GM18505 (cell line): ENCODE data around the gene RHEX.

Experiments
- ATAC-seq: cut with Tn5 transposase; IDR thresholded peaks from one replicate; pipeline ENCODE4 v1.9.1; 2021; ENCODE audit not compliant: unreplicated experiment
- POLR2A ChIP-seq: IDR thresholded peaks from 4 replicates; pipeline ENCODE4 v1.6.1; 2011; ENCODE audit warnings: borderline replicate concordance; ENCODE audit not compliant: insufficient read depth, insufficient read length; ENCODE audit errors: extremely low read depth

Gene RHEX

GRCh38 chr1:206114692-206115640 lies 62.0 kb downstream of the RHEX start:
- no peak for ATAC-seq
- no peak for TF ChIP-seq POLR2A

GRCh38 chr1:206115791-206116190 lies 62.8 kb downstream of the RHEX start:
- no peak for TF ChIP-seq POLR2A
- no peak for ATAC-seq

DNA sequence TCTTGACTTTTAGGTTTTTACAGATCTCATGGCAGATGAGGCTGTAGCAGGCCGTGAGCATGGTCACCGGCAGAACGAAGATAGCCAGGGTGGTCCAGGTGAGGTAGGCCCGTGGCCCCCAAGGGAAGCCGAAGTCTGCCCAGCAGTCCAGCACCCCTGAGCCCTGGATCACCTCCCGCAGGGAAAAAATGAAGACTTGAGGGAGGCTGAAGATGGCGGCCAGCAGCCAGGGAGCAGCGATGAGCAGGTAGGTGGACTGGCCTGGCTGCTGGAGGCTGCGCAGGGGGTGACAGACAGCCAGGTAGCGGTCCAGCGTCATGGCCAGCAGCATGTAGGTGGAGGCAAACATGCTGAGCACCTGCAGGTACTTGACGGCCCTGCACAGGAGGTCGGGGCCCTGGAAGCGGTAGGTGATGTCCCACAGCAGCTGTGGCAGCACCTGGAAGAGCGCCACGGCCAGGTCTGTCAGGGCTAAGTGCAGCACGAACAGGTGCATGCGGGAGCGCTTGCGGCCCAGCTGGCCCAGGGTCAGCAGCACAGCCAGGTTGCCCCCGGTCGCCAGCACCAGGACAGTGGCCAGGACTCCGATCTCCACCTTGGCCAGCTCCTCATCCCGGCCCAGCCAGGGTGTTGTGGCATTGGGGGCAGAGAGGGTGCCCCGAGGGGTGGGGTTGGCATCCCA lies 63.4 kb downstream of the RHEX start:
- no peak for TF ChIP-seq POLR2A
- ATAC-seq, result no peak

- no peak for TF ChIP-seq POLR2A
- no peak for ATAC-seq
Measured at GRCh38 chr1:206116873-206117150, 63.8 kb downstream of the RHEX start.

DNA sequence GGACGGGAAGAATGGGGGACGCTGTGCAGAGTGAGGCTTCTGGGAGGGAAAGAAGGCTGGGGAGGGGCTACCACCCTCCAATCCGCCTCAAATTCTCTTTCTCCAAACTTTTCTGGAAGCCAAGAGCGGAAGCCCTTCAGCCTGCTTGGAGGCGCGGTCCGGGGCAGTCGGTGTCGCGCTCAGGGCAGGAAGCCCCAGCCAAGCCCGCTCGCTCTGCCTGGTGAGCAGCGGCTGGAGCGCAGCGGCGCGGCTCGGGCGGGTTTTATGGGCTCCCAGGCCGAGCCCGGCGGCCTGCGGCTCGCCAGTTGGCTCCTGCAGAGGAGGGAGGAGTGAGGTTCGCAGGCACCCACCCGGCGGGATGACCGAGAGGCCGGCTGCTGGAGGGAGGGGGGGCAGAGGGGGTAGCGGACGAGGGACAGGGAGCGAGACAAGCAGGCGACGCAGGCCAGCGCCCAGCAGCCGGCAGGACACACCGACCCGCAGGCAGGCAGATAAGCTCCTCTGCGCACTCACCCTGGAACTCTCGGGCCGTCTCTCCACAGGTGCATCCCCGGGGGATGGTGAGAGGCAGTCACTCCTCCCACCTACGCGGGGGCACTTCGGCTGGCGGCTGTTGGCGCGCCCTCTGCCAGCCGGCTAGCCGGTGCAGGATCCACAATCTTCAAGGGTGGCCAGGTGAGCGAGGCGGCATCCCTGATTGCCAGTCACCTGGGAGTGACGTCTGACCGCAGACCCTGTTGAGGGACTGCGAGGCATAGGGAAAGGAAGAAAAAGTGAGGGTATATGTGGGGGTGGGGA lies 64.4 kb downstream of the RHEX start, which contains the start of gene AVPR1B:
Gene AVPR1B (minus strand): TSS at position 238 of the 798 bp plus-strand sequence. CDS start 498 bp downstream, outside the sequence.
- TF ChIP-seq POLR2A, result no peak

DNA sequence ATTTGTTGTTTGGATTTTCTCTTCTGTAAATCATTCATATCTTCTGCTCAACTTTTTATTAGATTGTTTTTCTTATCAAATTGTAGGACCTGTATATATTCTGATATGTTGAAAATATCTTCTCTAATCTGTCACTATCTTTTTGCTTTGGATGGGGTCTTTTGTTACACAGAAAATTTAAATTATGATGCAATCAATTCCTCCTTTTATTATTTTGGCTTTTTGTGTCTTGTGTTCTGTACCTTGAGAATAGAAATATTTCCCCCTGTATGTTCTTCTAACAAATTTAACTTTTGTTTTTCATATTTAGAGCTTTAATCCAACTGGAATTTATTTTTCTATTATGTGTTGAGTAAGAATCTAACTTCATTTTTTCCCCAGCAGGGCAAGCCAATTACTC lies 67.4 kb downstream of the RHEX start:
- TF ChIP-seq POLR2A, result no peak

More for the DNA sequence above, 64.4 kb downstream of the RHEX start, which contains the start of gene AVPR1B:
- ATAC-seq, result no peak

GRCh38 chr1:206121269-206121668 lies 68.3 kb downstream of the RHEX start:
- TF ChIP-seq POLR2A, result no peak

More for the DNA sequence above, 67.4 kb downstream of the RHEX start:
- ATAC-seq, result no peak

GRCh38 chr1:206122686-206123085 lies 69.7 kb downstream of the RHEX start:
- no peak for ATAC-seq
- TF ChIP-seq POLR2A, result no peak

More at GRCh38 chr1:206121269-206121668, 68.3 kb downstream of the RHEX start:
- no peak for ATAC-seq

- TF ChIP-seq POLR2A, result no peak
- no peak for ATAC-seq
Measured at GRCh38 chr1:206125346-206125745, 72.4 kb downstream of the RHEX start.

DNA sequence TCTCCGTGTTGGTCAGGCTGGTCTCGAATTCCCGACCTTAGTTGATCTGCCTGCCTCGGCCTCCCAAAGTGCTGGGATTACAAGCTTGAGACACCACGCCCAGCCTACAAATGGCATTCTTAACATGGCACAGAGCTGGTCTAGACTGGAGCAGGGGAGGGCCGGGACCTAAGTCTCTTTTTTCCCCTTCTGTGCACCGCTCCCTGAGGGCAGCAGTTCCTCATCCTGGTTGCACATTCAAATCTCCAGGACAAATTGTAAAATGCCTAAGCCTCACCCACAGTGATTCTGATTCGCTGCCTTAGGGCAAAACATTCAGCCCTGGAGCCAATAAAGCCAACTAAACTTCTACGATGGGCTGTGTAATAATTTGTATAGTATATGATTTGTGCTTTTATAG lies 74.4 kb downstream of the RHEX start:
- no peak for ATAC-seq
- no peak for TF ChIP-seq POLR2A

GRCh38 chr1:206128196-206128595 lies 75.2 kb downstream of the RHEX start:
- no peak for ATAC-seq
- TF ChIP-seq POLR2A, result no peak

- no peak for TF ChIP-seq POLR2A
- ATAC-seq, result no peak
Measured at GRCh38 chr1:206131037-206131436, 78.1 kb downstream of the RHEX start.
